ENCODE results near the gene LDLR. TPM values are rescaled to one million over a fixed set of nuclear protein-coding genes. Genes with fewer than 3 reads are reported as not detected.

Gene LDLR
- total RNA-seq, 2 donors from 2014 or later, result 61.0 to 101 TPM

DNA sequence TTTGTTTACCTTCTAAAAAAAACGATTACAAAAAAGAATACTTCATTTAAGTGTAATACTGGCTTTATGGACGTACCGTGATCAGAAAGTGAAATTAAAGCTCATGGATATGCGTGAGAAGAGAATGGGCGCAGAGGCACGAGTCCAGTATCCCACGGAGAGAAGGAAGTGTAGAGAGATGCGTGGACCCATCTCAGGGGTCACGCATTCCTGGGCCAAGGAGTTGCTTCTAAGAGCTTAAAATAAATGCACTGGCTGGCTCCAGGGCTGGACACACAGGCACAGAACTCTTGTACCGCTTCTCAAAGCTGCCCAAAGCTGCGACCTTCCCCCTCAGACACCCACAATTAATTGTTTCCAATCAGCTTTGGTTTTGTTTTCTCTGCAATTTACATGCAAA lies 75.0 kb downstream of the LDLR start:
- Histone ChIP-seq H3K36me3 (ENCODE audit: control insufficient read depth, insufficient read depth, low read length) (peaks cover 20% of the 10 kb centered on the region), H3K27me3 (ENCODE audit: control insufficient read depth, insufficient read depth, low read length, poor library complexity, severe bottlenecking) (no peaks in the 10 kb centered on the region), H3K4me3 (ENCODE audit: low read length) (no peak overlapping the region), H3K27ac (ENCODE audit: low read depth, low read length) (no peak overlapping the region), H3K4me1 (ENCODE audit: control insufficient read depth, insufficient read depth, low read length) (no peaks in the 10 kb centered on the region), H3K9ac (ENCODE audit: extremely low read depth, low read length, poor library complexity, severe bottlenecking) (no peak overlapping the region), H3K9me3 (ENCODE audit: control insufficient read depth, low read length) (no peaks in the 10 kb centered on the region)
- DNase-seq, result no peak
- Mint-ChIP-seq H3K4me3 (no peak overlapping the region), H3K27ac (peak overlapping the region; percentile 11), H3K36me3 (ENCODE audit: low read depth) (peaks cover 44% of the 10 kb centered on the region), H3K27me3 (ENCODE audit: insufficient read depth) (no peaks in the 10 kb centered on the region), H3K9me3 (no peaks in the 10 kb centered on the region), H3K4me1 (no peaks in the 10 kb centered on the region)
- no peak for TF ChIP-seq CTCF (conservative IDR thresholded peaks at IDR 0.05)
- 95 to 98% methylated on average over 10 to 11 of the region's 11 CpGs for WGBS, 2 experiments (ENCODE audit: insufficient coverage in 1 of 2, insufficient read length in 1 of 2)

GRCh38 chr19:11164879-11165406 lies 75.7 kb downstream of the LDLR start:
- no peak for TF ChIP-seq CTCF (conservative IDR thresholded peaks at IDR 0.05)
- Histone ChIP-seq H3K36me3 (ENCODE audit: control insufficient read depth, insufficient read depth, low read length) (peaks cover 22% of the 10 kb centered on the region), H3K9me3 (ENCODE audit: control insufficient read depth, low read length) (no peaks in the 10 kb centered on the region), H3K27ac (ENCODE audit: low read depth, low read length) (peak overlapping the region; percentile 8), H3K27me3 (ENCODE audit: control insufficient read depth, insufficient read depth, low read length, poor library complexity, severe bottlenecking) (no peaks in the 10 kb centered on the region), H3K4me3 (ENCODE audit: low read length) (no peak overlapping the region), H3K4me1 (ENCODE audit: control insufficient read depth, insufficient read depth, low read length) (no peaks in the 10 kb centered on the region), H3K9ac (ENCODE audit: extremely low read depth, low read length, poor library complexity, severe bottlenecking) (no peak overlapping the region)
- peaks cover 48% of the 10 kb centered on the region for H3K36me3 Mint-ChIP-seq (ENCODE audit: low read depth)
- H3K27me3 Mint-ChIP-seq (ENCODE audit: insufficient read depth), result no peaks in the 10 kb centered on the region
- WGBS, 2 experiments (ENCODE audit: insufficient coverage in 1 of 2, insufficient read length in 1 of 2), result 91 to 93% methylated on average over 16 to 17 of the region's 17 CpGs
- H3K27ac Mint-ChIP-seq, result peak overlapping the region; percentile 48
- no peak overlapping the region for H3K4me3 Mint-ChIP-seq
- H3K9me3 Mint-ChIP-seq, result no peaks in the 10 kb centered on the region
- DNase-seq, result no peak
- no peaks in the 10 kb centered on the region for H3K4me1 Mint-ChIP-seq

DNA sequence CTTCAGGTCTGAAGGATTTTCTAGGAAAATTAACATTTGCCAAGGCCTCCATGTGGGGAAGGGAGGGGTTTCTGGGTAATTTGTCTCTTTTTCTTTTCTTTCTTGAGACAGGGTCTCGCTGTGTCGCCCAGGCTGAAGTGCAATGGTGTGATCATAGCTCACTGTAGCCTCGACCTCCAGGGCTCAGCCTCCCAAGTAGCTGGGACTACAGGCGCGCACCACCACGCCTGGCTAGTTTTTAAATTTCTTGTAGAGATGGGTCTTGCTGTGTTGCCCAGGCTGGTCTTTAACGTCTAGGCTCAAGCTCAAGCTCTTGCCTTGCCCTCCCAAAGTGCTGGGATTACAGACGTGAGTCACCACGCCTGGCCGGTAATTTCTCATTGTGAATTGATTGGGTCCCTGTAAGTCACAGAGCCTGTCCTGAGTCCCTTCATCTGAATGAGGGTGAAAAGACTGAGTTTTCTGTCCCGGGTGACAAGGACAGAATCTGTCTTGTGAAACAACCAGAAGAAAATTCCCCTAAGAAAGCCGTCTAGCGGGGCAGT lies 76.3 kb downstream of the LDLR start:
- Mint-ChIP-seq H3K4me3 (no peak overlapping the region), H3K36me3 (ENCODE audit: low read depth) (peaks cover 54% of the 10 kb centered on the region), H3K27me3 (ENCODE audit: insufficient read depth) (no peaks in the 10 kb centered on the region), H3K27ac (peak overlapping the region; percentile 48), H3K4me1 (no peaks in the 10 kb centered on the region), H3K9me3 (no peaks in the 10 kb centered on the region)
- 90 to 93% methylated on average over 8 to 13 of the region's 13 CpGs for WGBS, 2 experiments (ENCODE audit: insufficient coverage in 1 of 2, insufficient read length in 1 of 2)
- Histone ChIP-seq H3K27ac (ENCODE audit: low read depth, low read length) (no peak overlapping the region), H3K4me3 (ENCODE audit: low read length) (no peak overlapping the region), H3K4me1 (ENCODE audit: control insufficient read depth, insufficient read depth, low read length) (no peaks in the 10 kb centered on the region), H3K9me3 (ENCODE audit: control insufficient read depth, low read length) (no peaks in the 10 kb centered on the region), H3K36me3 (ENCODE audit: control insufficient read depth, insufficient read depth, low read length) (peaks cover 28% of the 10 kb centered on the region), H3K9ac (ENCODE audit: extremely low read depth, low read length, poor library complexity, severe bottlenecking) (no peak overlapping the region), H3K27me3 (ENCODE audit: control insufficient read depth, insufficient read depth, low read length, poor library complexity, severe bottlenecking) (no peaks in the 10 kb centered on the region)
- no peak for DNase-seq
- TF ChIP-seq CTCF (conservative IDR thresholded peaks at IDR 0.05), result no peak

All from endodermal cell (in vitro differentiated cells).